Mononuclear cell (primary cell): ENCODE measurements around the gene PTDSS2. TPM values are rescaled to one million over a fixed set of nuclear protein-coding genes. Genes with fewer than 3 reads are reported as not detected.

Experiments used
- H3K27me3 ChIP-seq: 2 replicates; pipeline ENCODE4 v1.6.0; 2011; ENCODE audit warnings: low read length, control low read depth; ENCODE audit not compliant: insufficient read depth
- H3K4me1 ChIP-seq: 2 replicates; pipeline ENCODE4 v1.5.1; 2011; ENCODE audit warnings: mild to moderate bottlenecking, low read length, control low read depth; ENCODE audit not compliant: insufficient read depth
- H3K4me3 ChIP-seq: 2 replicates; pipeline ENCODE4 v1.5.1; 2011; ENCODE audit warnings: mild to moderate bottlenecking, low read length, moderate library complexity
- H3K9me3 ChIP-seq: 2 replicates; pipeline ENCODE4 v1.5.1; 2011; ENCODE audit warnings: low read depth, mild to moderate bottlenecking, control low read depth, low read length
- total RNA-seq: library from RNA; depleted of rRNA; stranded (reverse); fragments of >200 nt; gene quantifications from one replicate; pipeline ENCODE4 v1.2.3, GENCODE V29; 2012

Gene PTDSS2
- total RNA-seq, 1 donor, result 8.8 TPM

GRCh38 chr11:520428-521176 is 70.5 kb downstream of the PTDSS2 start:
- Histone ChIP-seq H3K4me1 (peaks cover 4% of the 10 kb centered on the region), H3K27me3 (no peaks in the 10 kb centered on the region), H3K4me3 (no peak overlapping the region), H3K9me3 (no peaks in the 10 kb centered on the region)

- H3K27me3 ChIP-seq, result no peaks in the 10 kb centered on the region
- H3K4me3 ChIP-seq, result no peak overlapping the region
- no peaks in the 10 kb centered on the region for H3K9me3 ChIP-seq
- H3K4me1 ChIP-seq, result peaks cover 4% of the 10 kb centered on the region
Measured at GRCh38 chr11:521177-521688, 71.2 kb downstream of the PTDSS2 start.

DNA sequence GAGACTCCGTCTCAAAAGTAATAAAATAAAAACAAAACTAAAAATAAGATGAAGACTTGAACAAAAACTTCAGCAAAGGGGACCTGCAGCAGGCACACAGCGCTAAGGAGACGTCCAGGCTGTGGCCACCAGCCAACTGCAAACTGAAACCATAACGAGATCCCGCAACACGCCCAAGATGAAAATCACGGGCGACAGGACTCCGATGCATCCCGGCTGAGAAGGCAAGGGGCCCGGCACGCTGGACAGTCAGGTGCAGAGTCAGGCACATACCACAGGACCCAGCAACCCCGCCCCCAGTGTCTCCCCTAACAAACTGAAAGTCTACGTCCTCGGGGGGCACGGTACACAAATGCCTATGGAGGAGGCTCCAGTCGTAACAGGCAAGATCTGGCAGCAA is 76.1 kb downstream of the PTDSS2 start:
- Histone ChIP-seq H3K4me3 (no peak overlapping the region), H3K27me3 (no peaks in the 10 kb centered on the region), H3K4me1 (no peaks in the 10 kb centered on the region), H3K9me3 (no peaks in the 10 kb centered on the region)

GRCh38 chr11:528166-528814 is 78.2 kb downstream of the PTDSS2 start:
- Histone ChIP-seq H3K4me3 (no peak overlapping the region), H3K9me3 (no peaks in the 10 kb centered on the region), H3K4me1 (no peaks in the 10 kb centered on the region), H3K27me3 (no peaks in the 10 kb centered on the region)

DNA sequence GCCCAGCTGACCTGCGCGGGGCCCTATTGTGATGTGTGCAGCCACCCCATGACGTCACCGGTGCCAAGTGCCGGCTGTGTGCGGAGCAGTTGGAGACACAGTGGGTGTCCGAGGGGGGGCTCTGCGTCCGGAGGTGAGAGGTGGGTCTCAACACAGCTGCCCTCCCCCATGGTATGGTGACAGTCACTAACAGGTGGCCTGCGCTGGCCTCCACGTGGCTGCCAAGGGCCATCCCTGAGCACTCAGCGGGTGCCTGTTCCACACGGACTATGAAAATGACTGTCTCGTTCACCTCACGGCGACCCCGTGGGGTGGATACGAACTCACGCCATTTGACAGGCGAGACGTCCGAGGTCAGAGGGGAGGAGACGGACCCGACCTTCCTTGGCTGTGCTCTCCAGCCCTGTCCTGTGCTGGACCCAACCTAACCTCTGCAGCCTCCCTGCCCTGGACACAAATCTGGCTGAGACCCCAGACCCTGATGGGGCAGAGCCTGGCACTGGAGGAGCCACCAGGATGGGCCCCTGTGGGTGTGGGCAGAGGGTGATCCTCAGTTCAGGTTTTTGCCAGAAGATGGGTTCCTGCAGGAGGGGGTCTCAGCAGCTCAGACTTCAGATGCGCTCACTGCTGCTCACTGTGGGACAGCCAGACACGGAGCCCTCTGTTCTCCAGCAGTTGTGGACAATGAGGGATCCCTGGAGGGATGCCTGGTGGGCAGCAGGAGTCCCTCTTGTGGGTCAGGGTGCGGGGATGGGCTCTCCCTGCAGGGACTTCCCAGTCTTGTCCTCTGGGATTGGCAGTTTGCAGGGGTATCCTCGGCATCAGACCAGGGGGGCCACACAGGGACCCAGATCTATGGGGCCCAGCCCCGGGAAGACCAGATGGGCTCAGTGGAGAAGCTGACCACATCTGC is 79.0 kb downstream of the PTDSS2 start:
- Histone ChIP-seq H3K9me3 (no peaks in the 10 kb centered on the region), H3K27me3 (no peaks in the 10 kb centered on the region), H3K4me3 (no peak overlapping the region), H3K4me1 (peaks cover 6% of the 10 kb centered on the region)

DNA sequence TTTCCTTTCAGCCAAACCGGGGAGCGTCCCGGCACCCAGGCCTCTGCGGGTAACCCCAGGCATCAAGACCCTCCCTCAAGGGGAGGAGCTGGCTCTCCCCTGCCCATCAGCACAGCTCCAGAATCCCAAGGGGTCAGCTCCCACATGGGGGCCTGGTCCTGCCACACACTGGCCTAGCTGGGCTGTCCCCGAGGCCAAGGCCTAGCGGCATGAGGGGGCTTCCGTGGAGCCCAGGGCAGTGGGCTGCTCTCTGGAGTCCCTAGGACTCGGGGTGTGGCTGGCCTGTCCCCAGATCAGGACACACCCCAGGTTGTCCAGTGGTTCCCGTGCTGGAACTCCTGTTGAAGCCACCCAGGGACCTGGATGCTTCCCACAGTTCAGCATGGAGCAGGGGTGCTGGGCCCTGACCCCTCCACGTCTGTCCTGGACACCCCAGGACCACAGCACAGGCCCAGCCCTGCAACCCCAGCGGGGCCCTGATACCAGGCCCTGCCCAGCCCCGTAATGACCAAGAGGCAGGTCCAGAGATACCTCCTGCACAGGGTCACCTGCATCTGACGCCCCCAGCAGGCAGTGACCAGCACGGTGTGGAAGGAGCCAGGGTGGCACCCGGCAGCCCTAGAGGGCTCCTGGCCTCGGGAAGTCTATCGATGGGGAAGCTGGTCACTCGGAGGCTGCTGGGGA is 79.8 kb downstream of the PTDSS2 start:
- Histone ChIP-seq H3K4me1 (peaks cover 14% of the 10 kb centered on the region), H3K4me3 (no peak overlapping the region), H3K9me3 (no peaks in the 10 kb centered on the region), H3K27me3 (no peaks in the 10 kb centered on the region)

- Histone ChIP-seq H3K4me1 (peaks cover 19% of the 10 kb centered on the region), H3K27me3 (no peaks in the 10 kb centered on the region), H3K4me3 (no peak overlapping the region), H3K9me3 (no peaks in the 10 kb centered on the region)
Measured at GRCh38 chr11:530960-531831, 81.1 kb downstream of the PTDSS2 start.

DNA sequence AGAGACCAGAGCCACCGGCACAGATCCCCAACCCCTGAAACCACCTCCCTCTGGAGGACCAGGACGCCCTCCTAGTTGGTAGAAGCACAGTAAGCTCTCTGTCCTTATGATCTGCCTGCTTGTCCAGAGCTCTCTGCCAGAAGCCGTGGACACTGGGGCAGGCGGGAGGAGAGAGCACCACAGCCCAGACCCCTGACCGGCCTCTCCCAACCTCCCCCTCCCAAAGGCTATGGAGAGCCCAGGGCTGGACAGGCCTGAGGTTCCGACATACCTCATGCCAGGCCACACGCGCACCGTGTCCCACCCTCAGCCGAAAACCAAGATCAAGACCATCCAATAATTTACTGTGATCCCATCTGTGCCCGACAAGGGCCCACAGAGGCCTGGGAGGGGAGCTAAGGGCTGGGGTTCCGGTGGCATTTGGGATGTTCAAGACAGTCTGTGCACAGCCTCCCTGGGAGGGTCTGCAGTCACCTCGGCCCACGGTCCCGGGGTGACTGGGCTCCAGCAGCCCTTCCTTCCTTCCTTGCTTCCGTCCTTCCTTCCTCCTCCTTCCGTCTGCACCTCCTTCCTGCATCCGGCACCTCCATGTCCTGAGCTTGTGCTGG is 81.9 kb downstream of the PTDSS2 start:
- no peaks in the 10 kb centered on the region for H3K9me3 ChIP-seq
- no peak overlapping the region for H3K4me3 ChIP-seq
- H3K4me1 ChIP-seq, result peaks cover 27% of the 10 kb centered on the region
- H3K27me3 ChIP-seq, result no peaks in the 10 kb centered on the region

- Histone ChIP-seq H3K9me3 (no peaks in the 10 kb centered on the region), H3K27me3 (no peaks in the 10 kb centered on the region), H3K4me3 (no peak overlapping the region), H3K4me1 (peaks cover 33% of the 10 kb centered on the region)
Measured at GRCh38 chr11:532527-532985, 82.5 kb downstream of the PTDSS2 start.

DNA sequence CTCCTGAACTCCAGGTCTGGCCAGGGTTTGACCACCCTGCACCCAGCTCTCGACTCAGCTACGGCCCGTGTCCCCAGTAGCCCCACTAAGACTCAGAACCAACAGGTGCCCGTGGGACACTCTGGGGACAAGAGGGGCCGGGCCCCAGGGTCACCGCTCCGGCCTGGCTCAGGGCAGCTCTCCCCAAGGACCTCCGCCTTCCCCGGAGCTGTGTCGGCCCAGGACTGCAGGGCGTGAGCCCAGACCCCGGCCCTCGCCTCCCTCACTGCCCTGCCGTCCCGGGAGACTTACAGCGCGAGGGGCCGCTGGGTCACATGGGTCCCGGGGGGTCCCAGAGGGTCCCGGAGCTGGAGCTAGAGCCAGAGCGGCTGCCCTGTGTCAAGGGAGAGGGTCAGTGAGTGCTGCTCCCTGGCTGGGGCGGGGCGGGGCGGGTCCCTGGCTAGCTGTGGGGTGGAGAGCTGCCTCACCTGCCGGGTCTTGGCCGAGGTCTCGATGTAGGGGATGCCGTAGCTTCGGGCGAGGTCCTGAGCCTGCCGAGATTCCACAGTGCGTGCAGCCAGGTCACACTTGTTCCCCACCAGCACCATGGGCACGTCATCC is 83.0 kb downstream of the PTDSS2 start:
- Histone ChIP-seq H3K4me1 (peaks cover 38% of the 10 kb centered on the region), H3K4me3 (no peak overlapping the region), H3K27me3 (no peaks in the 10 kb centered on the region), H3K9me3 (no peaks in the 10 kb centered on the region)

GRCh38 chr11:533586-534395 is 83.7 kb downstream of the PTDSS2 start:
- Histone ChIP-seq H3K4me1 (peaks cover 42% of the 10 kb centered on the region), H3K4me3 (no peak overlapping the region), H3K27me3 (no peaks in the 10 kb centered on the region), H3K9me3 (no peaks in the 10 kb centered on the region)

GRCh38 chr11:534396-535209 is 84.5 kb downstream of the PTDSS2 start:
- Histone ChIP-seq H3K4me3 (peak overlapping the region; percentile 52), H3K9me3 (no peaks in the 10 kb centered on the region), H3K27me3 (no peaks in the 10 kb centered on the region), H3K4me1 (peaks cover 42% of the 10 kb centered on the region)
